C4-2B (cell line): Measurements from ENCODE around the gene ARAP2.

Experiments
- ZFX ChIP-seq: fragments of 450-650 bp; IDR thresholded peaks from 2 replicates; pipeline ENCODE4 v1.6.1; 2017
- TF ChIP-seq, protein P1 (sequence below): fragments of 450-650 bp; conservative IDR thresholded peaks from 2 replicates; pipeline ENCODE4 v1.5.1; 2017; ENCODE audit warnings: mild to moderate bottlenecking

DNA sequence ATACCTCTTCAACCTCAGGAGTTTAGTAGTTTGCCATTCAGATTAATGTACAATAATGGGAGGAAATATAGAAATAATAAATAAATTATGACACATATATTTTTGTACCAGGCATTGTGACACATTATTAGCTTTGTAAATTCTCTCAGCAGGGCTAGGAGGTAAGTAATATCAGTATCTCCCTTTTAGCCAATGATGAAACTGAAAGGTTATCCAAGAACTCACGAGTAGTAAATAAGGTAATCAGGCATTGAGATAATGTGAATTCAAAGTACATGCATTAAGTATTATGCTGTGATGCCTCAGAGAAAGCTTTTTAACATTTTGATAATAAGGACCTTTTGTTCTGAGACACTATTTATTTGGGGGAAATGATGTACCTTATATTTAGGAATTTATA is 5.3 kb upstream of the ARAP2 start:
- TF ChIP-seq, protein P1, sequence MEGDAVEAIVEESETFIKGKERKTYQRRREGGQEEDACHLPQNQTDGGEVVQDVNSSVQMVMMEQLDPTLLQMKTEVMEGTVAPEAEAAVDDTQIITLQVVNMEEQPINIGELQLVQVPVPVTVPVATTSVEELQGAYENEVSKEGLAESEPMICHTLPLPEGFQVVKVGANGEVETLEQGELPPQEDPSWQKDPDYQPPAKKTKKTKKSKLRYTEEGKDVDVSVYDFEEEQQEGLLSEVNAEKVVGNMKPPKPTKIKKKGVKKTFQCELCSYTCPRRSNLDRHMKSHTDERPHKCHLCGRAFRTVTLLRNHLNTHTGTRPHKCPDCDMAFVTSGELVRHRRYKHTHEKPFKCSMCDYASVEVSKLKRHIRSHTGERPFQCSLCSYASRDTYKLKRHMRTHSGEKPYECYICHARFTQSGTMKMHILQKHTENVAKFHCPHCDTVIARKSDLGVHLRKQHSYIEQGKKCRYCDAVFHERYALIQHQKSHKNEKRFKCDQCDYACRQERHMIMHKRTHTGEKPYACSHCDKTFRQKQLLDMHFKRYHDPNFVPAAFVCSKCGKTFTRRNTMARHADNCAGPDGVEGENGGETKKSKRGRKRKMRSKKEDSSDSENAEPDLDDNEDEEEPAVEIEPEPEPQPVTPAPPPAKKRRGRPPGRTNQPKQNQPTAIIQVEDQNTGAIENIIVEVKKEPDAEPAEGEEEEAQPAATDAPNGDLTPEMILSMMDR = no peak
- TF ChIP-seq ZFX = no peak
